Fibroblast of lung (primary cell): Measurements from ENCODE around the gene CMTM7. TPM values are rescaled to one million over a fixed set of nuclear protein-coding genes. Genes with fewer than 3 reads are reported as not detected.

Experiments
- DNase-seq, 2 donors: peaks; one replicate each; pipeline versions ENCODE4 v3.0.0 to v3.0.0-alpha.2; 2010; ENCODE audit warnings: low read depth in 2 of 2
- H2AFZ ChIP-seq: 2 replicates; pipeline ENCODE4 v1.5.1; 2012; ENCODE audit warnings: low read length, control low read depth, inconsistent platforms
- H3K27ac ChIP-seq: 2 replicates; pipeline ENCODE4 v1.5.1; 2011; ENCODE audit warnings: low read length, control low read depth; ENCODE audit not compliant: insufficient read depth
- H3K27me3 ChIP-seq: 2 replicates; pipeline ENCODE4 v1.5.1; 2011; ENCODE audit warnings: mild to moderate bottlenecking, low read length; ENCODE audit not compliant: control insufficient read depth, insufficient read depth
- H3K36me3 ChIP-seq: 2 replicates; pipeline ENCODE4 v1.5.1; 2011; ENCODE audit warnings: low read length; ENCODE audit not compliant: control insufficient read depth, insufficient read depth
- H3K4me1 ChIP-seq: 2 replicates; pipeline ENCODE4 v1.5.1; 2011; ENCODE audit warnings: low read length; ENCODE audit not compliant: control insufficient read depth, insufficient read depth; ENCODE audit errors: extremely low read depth
- H3K4me2 ChIP-seq: 2 replicates; pipeline ENCODE4 v1.5.1; 2011; ENCODE audit warnings: low read length, control low read depth; ENCODE audit not compliant: insufficient read depth; ENCODE audit errors: extremely low read depth
- H3K4me3 ChIP-seq, 4 experiments: fragments of 200-600 bp in 1 of 4; sonication (generic) in 1 of 4; replicated peaks in 1 of 4; 2 replicates each; pipeline ENCODE4 v1.5.1; 2011 to 2016; ENCODE audit warnings: low read length in 4 of 4, low read depth in 3 of 4, mild to moderate bottlenecking in 3 of 4, control low read depth in 2 of 4, inconsistent platforms in 1 of 4, mixed read lengths in 1 of 4; ENCODE audit not compliant: insufficient read depth in 1 of 4; ENCODE audit errors: control extremely low read depth in 1 of 4
- H3K79me2 ChIP-seq: 2 replicates; pipeline ENCODE4 v1.5.1; 2012; ENCODE audit warnings: mild to moderate bottlenecking, low read length, inconsistent platforms; ENCODE audit not compliant: control insufficient read depth, insufficient read depth
- H3K9ac ChIP-seq: 2 replicates; pipeline ENCODE4 v1.5.1; 2011; ENCODE audit warnings: mild to moderate bottlenecking, low read length, control low read depth; ENCODE audit not compliant: insufficient read depth
- H3K9me3 ChIP-seq: 2 replicates; pipeline ENCODE4 v1.5.1; 2012; ENCODE audit warnings: low read depth, low read length; ENCODE audit not compliant: control insufficient read depth, insufficient read depth
- H4K20me1 ChIP-seq: 2 replicates; pipeline ENCODE4 v1.5.1; 2011; ENCODE audit warnings: low read length; ENCODE audit not compliant: control insufficient read depth, insufficient read depth; ENCODE audit errors: extremely low read depth
- CTCF ChIP-seq, 2 donors: IDR thresholded peaks in 1 of 2; conservative IDR thresholded peaks in 1 of 2; 1 replicate in 1 of 2; 2 replicates in 1 of 2; pipeline ENCODE4 v1.5.1; 2011 to 2012; ENCODE audit warnings: low read length in 2 of 2, control low read depth in 1 of 2, inconsistent platforms in 1 of 2, low read depth in 1 of 2, mild to moderate bottlenecking in 1 of 2
- EZH2 ChIP-seq: IDR thresholded peaks from 2 replicates; pipeline ENCODE4 v1.5.1; 2012; ENCODE audit warnings: low read length, control low read depth, mild to moderate bottlenecking; ENCODE audit errors: missing control alignments
- polyA plus RNA-seq, 2 donors: library from polyadenylated mRNA; depleted of rRNA in 1 of 2; stranded (reverse) in 1 of 2; unstranded in 1 of 2; fragments of >200 nt; gene quantifications; 2 replicates each; pipeline ENCODE4 v1.2.1, GENCODE V29; 2011 to 2012; ENCODE audit warnings: missing spikeins in 1 of 2
- total RNA-seq: library from RNA; depleted of rRNA; stranded (reverse); fragments of >200 nt; gene quantifications from 2 replicates; pipeline ENCODE4 v1.2.1, GENCODE V29; 2014

Gene CMTM7
- total and polyA plus RNA-seq, 2 donors (not counting 1 experiment from before 2014, with no cell fraction given) = 3.5 to 9.3 TPM

- Histone ChIP-seq H3K27ac (no peak overlapping the region), H3K79me2 (no peaks in the 10 kb centered on the region), H3K9ac (no peak overlapping the region), H3K4me3 (no peak overlapping the region), H3K4me1 (no peaks in the 10 kb centered on the region), H2AFZ (no peak overlapping the region), H3K27me3 (no peaks in the 10 kb centered on the region), H3K36me3 (peaks cover 2% of the 10 kb centered on the region), H3K4me2 (no peak overlapping the region), H3K9me3 (no peaks in the 10 kb centered on the region), H4K20me1 (no peaks in the 10 kb centered on the region)
- TF ChIP-seq EZH2 (no peak), CTCF (conservative IDR thresholded peaks at IDR 0.05 in 1 of 2, IDR thresholded peaks at IDR 0.05 in 1 of 2; ENCODE audit: low read depth in 1 of 2, low read length in 2 of 2) (no peak)
- peak; percentile 84 to 85 for DNase-seq
These were observed 61.7 kb downstream of the CMTM7 start for GRCh38 chr3:32453346-32453745.

GRCh38 chr3:32454111-32454510, 62.5 kb downstream of the CMTM7 start:
- Histone ChIP-seq H3K27ac (no peak overlapping the region), H3K4me3 (no peak overlapping the region), H3K36me3 (peaks cover 2% of the 10 kb centered on the region), H3K4me1 (no peaks in the 10 kb centered on the region), H3K27me3 (no peaks in the 10 kb centered on the region), H3K79me2 (no peaks in the 10 kb centered on the region), H4K20me1 (no peaks in the 10 kb centered on the region), H2AFZ (no peak overlapping the region), H3K9me3 (no peaks in the 10 kb centered on the region), H3K9ac (no peak overlapping the region), H3K4me2 (no peak overlapping the region)
- TF ChIP-seq EZH2 (no peak), CTCF (conservative IDR thresholded peaks at IDR 0.05 in 1 of 2, IDR thresholded peaks at IDR 0.05 in 1 of 2; ENCODE audit: low read depth in 1 of 2, low read length in 2 of 2) (no peak)
- DNase-seq = no peak

GRCh38 chr3:32454731-32455608, 63.3 kb downstream of the CMTM7 start:
- DNase-seq = peak; percentile 24 to 53
- Histone ChIP-seq H2AFZ (no peak overlapping the region), H3K4me3 (no peak overlapping the region)

More at GRCh38 chr3:32454731-32455608, 63.3 kb downstream of the CMTM7 start:
- Histone ChIP-seq H3K36me3 (peaks cover 2% of the 10 kb centered on the region), H3K79me2 (no peaks in the 10 kb centered on the region), H3K9me3 (no peaks in the 10 kb centered on the region), H3K4me1 (no peaks in the 10 kb centered on the region), H4K20me1 (no peaks in the 10 kb centered on the region), H3K9ac (no peak overlapping the region), H3K4me2 (no peak overlapping the region), H3K27me3 (no peaks in the 10 kb centered on the region), H3K27ac (no peak overlapping the region)
- no peak for TF ChIP-seq EZH2
- TF ChIP-seq CTCF (conservative IDR thresholded peaks at IDR 0.05 in 1 of 2, IDR thresholded peaks at IDR 0.05 in 1 of 2; ENCODE audit: low read depth in 1 of 2, low read length in 2 of 2) = no peak
